Stomach (tissue), 9 donors: ENCODE data around the gene TTC39C. TPM values are rescaled to one million over a fixed set of nuclear protein-coding genes. Genes with fewer than 3 reads are reported as not detected.

Experiments used
- DNase-seq, 2 donors: peaks; one replicate each; pipeline versions ENCODE4 v3.0.0 to v3.0.0-alpha.2; 2013 to 2019
- H3K27ac ChIP-seq, 5 donors: fragments of 200-600 bp in 4 of 5; sonication (generic) in 4 of 5; one replicate each; pipeline ENCODE4 v1.5.1; 2013 to 2019; ENCODE audit warnings: mild to moderate bottlenecking in 1 of 5, moderate library complexity in 1 of 5
- H3K27me3 ChIP-seq, 3 donors: fragments of 200-600 bp; sonication (generic); one replicate each; pipeline ENCODE4 v1.5.1; 2017 to 2019; ENCODE audit warnings: mixed run types in 1 of 3
- H3K36me3 ChIP-seq, 4 donors: fragments of 200-600 bp; sonication (generic); 1 replicate in 3 of 4; 2 replicates in 1 of 4; pipeline ENCODE4 v1.5.1; 2016 to 2019
- H3K4me1 ChIP-seq, 4 donors: fragments of 200-600 bp; sonication (generic); one replicate each; pipeline ENCODE4 v1.5.1; 2016 to 2019
- H3K4me3 ChIP-seq, 4 donors: fragments of 200-600 bp; sonication (generic) in 3 of 4; one replicate each; pipeline ENCODE4 v1.5.1; 2016 to 2019; ENCODE audit warnings: mild to moderate bottlenecking in 1 of 4
- H3K9me3 ChIP-seq, 4 donors: fragments of 200-600 bp; sonication (generic); one replicate each; pipeline ENCODE4 v1.5.1; 2016 to 2019
- CTCF ChIP-seq, 7 experiments: fragments of 450-650 bp in 4 of 7; fragments of 200-600 bp in 3 of 7; sonication (generic) in 3 of 7; IDR thresholded peaks; one replicate each; pipeline ENCODE4 v1.5.1; 2016 to 2019; ENCODE audit warnings: antibody characterized with exemption in 7 of 7, control low read depth in 2 of 7, mild to moderate bottlenecking in 1 of 7
- EP300 ChIP-seq: sonication (generic); formaldehyde crosslinking; IDR thresholded peaks from one replicate; pipeline ENCODE4 v1.6.1; 2017; ENCODE audit warnings: antibody characterized with exemption
- POLR2A ChIP-seq, 4 donors: fragments of 450-650 bp; IDR thresholded peaks; one replicate each; pipeline ENCODE4 v1.6.1; 2016; ENCODE audit warnings: antibody characterized with exemption in 4 of 4, control low read depth in 2 of 4, mild to moderate bottlenecking in 1 of 4, moderate library complexity in 1 of 4
- POLR2AphosphoS5 ChIP-seq, 3 donors: sonication (generic); formaldehyde crosslinking; IDR thresholded peaks; one replicate each; pipeline ENCODE4 v1.6.1; 2016; ENCODE audit warnings: antibody characterized with exemption in 3 of 3
- WGBS, 5 donors: extraction: QIAGEN DNeasy Blood & Tissue Kit in 3 of 5; methylation state at CpG; one replicate each; pipeline versions ENCODE4 v1.1.5 to v1.1.7; 2013 to 2018; 5-methylcytosine and 5-hydroxymethylcytosine counted together
- intact Hi-C: fragments of 100-400 bp; cut with DNase I; formaldehyde crosslinking; loops from one replicate; pipeline ENCODE4 v1.15.1; 2023; ENCODE audit warnings: low total_unique reads
- polyA plus RNA-seq, 3 donors: library from polyadenylated mRNA; stranded (reverse); fragments of 200-250 nt; gene quantifications; one replicate each; pipeline ENCODE4 v1.2.3, GENCODE V29; 2013
- total RNA-seq, 5 donors: library from RNA; depleted of rRNA; stranded (reverse); fragments of >200 nt; gene quantifications; one replicate each; pipeline versions ENCODE4 v1.1.0 to v1.2.3, GENCODE V29; 2014 to 2016
- donor health status: healthy with polysubstance abuse.
- donor health status: Bipolar disorder and iron deficiency.
- donor health status: healthy.

The TTC39C gene
- total and polyA plus RNA-seq, 8 donors: 1.8 to 42.0 (median 21.3) TPM

- Histone ChIP-seq H3K27me3 (no peaks in the 10 kb centered on the region), H3K36me3 (peaks cover 5 to 78% (median 57%) of the 10 kb centered on the region in 4 donors), H3K4me1 (peaks cover 0 to 3% (median 0%) of the 10 kb centered on the region in 4 donors), H3K9me3 (no peaks in the 10 kb centered on the region), H3K4me3 (no peak overlapping the region), H3K27ac (no peak overlapping the region)
- no peak for TF ChIP-seq POLR2A (IDR thresholded peaks at IDR 0.05)
- no peak for TF ChIP-seq EP300
- TF ChIP-seq CTCF (IDR thresholded peaks at IDR 0.05): no peak
- no peak for TF ChIP-seq POLR2AphosphoS5 (IDR thresholded peaks at IDR 0.05)
- WGBS, 5 donors: 54 to 87% (median 83%) methylated on average over 2 of the region's 2 CpGs
- peak in 1 of 2 donors; percentile 31 for DNase-seq
- intact Hi-C loops: no loop called here
Measured at GRCh38 chr18:24130494-24130893, 115.9 kb downstream of the TTC39C start.

- Histone ChIP-seq H3K27ac (no peak overlapping the region), H3K4me3 (no peak overlapping the region), H3K27me3 (peaks cover 0 to 9% (median 0%) of the 10 kb centered on the region in 3 donors), H3K4me1 (peaks cover 0 to 19% (median 15%) of the 10 kb centered on the region in 4 donors), H3K9me3 (no peaks in the 10 kb centered on the region), H3K36me3 (peaks cover 0 to 17% (median 11%) of the 10 kb centered on the region in 4 donors)
- TF ChIP-seq EP300 (no peak), POLR2AphosphoS5 (IDR thresholded peaks at IDR 0.05) (no peak), CTCF (IDR thresholded peaks at IDR 0.05) (no peak), POLR2A (IDR thresholded peaks at IDR 0.05) (no peak)
- no peak for DNase-seq
- WGBS, 5 donors: 59 to 71% (median 64%) methylated on average over 3 of the region's 3 CpGs
- intact Hi-C loops: no loop called here
Measured at GRCh38 chr18:24136967-24137373, 122.4 kb downstream of the TTC39C start.

- Histone ChIP-seq H3K36me3 (peaks cover 0 to 3% (median under 1%) of the 10 kb centered on the region in 4 donors), H3K4me1 (peaks cover 0 to 19% (median 15%) of the 10 kb centered on the region in 4 donors), H3K4me3 (peak overlapping the region; percentile 56 to 62 (median 60)), H3K9me3 (no peaks in the 10 kb centered on the region), H3K27ac (peak overlapping the region in 3 of 5 donors; percentile 63 to 74 (median 65)), H3K27me3 (peaks cover 0 to 9% (median 0%) of the 10 kb centered on the region in 3 donors)
- DNase-seq: peak in 1 of 2 donors; percentile 19
- WGBS, 5 donors: 29 to 41% (median 38%) methylated on average over 7 of the region's 7 CpGs
- TF ChIP-seq EP300 (no peak), CTCF (IDR thresholded peaks at IDR 0.05) (no peak), POLR2AphosphoS5 (IDR thresholded peaks at IDR 0.05) (no peak), POLR2A (IDR thresholded peaks at IDR 0.05) (no peak)
- intact Hi-C loops: no loop called here
Measured at GRCh38 chr18:24138409-24138788, 123.8 kb downstream of the TTC39C start.

- Histone ChIP-seq H3K4me1 (peaks cover 0 to 19% (median 15%) of the 10 kb centered on the region in 4 donors), H3K4me3 (peak within 1 kb of the TSS; percentile 56 to 62 (median 60)), H3K27me3 (peaks cover 0 to 9% (median 0%) of the 10 kb centered on the region in 3 donors), H3K27ac (peak within 1 kb of the TSS in 3 of 5 donors; percentile 63 to 74 (median 65)), H3K9me3 (no peaks in the 10 kb centered on the region), H3K36me3 (no peaks in the 10 kb centered on the region)
- peak in 1 of 4 donors; percentile 18 for TF ChIP-seq POLR2A (IDR thresholded peaks at IDR 0.05)
- no peak for TF ChIP-seq CTCF (IDR thresholded peaks at IDR 0.05)
- peak in 2 of 3 donors; percentile 56 to 72 for TF ChIP-seq POLR2AphosphoS5 (IDR thresholded peaks at IDR 0.05)
- peak; percentile 65 to 93 for DNase-seq
- intact Hi-C loops: no loop called here
- WGBS, 5 donors: 1 to 4% (median 4%) methylated on average over 45 to 63 of the region's 63 CpGs
Measured at GRCh38 chr18:24138789-24139616, 124.4 kb downstream of the TTC39C start, which contains the start of gene CABYR. CABYR (plus strand) TSS chr18:24139062; CDS start chr18:24143115, 4,053 bp downstream.
